Measurements from ENCODE around the gene MCM8.
"Not testable (repeated sequence)": the region's sequence is repeated elsewhere in the genome, so short reads cannot be mapped to it uniquely, and the experiment has no call there.

The MCM8 gene

GRCh38 chr20:6006603-6006949 lies 56.1 kb downstream of the MCM8 start:
- peak; percentile 21 for DNase-seq (ENCODE audit: low spot score)

DNA sequence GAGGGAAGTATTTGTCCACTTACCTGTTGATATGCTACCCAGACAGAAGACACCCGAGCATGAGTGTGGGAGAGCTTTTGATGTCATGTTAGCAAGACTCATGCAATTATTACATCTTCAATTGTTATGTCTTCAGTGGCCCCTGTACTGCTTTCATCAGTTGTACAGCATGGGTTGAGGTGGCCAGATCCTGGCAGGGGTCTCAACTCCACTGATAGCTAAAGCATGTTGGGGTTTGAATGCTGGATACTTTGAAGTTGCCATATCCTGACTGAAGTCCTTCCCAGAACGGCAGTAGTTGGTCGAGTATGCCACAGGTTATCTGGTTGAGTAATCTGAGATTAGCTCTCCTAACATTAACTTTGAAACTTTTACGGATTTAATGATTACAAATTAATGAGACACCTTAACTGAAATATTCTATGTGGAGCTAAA lies 56.7 kb downstream of the MCM8 start:
- DNase-seq (ENCODE audit: low spot score): no peak

DNA sequence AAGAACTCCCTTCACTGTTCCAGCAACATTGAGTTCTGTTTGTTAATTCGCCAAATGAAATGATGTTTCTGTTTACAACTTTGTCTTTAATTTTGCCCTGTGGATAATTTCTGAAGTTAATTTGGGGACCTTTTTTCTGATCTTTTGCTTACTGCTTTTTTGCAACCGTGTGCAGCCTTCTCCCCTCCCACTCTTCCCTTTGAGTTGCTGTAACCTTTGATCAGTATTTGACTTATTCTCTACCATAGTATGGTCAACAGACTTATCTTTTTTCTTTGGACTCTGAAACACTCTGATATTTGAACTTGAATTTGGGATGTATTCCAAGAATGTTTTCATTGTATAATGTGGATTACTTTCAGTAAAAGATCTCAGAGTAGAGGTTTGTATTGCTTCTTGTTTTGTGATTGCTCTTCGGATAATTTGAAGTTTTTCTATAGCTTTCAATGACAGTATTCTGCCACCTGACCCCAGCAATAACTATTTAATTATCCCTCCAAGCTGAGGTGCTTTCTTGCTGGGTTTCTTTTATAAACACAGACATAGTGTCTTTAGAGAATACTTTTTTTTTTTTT lies 57.2 kb downstream of the MCM8 start:
- peak; percentile 41 for DNase-seq (ENCODE audit: low spot score)

DNA sequence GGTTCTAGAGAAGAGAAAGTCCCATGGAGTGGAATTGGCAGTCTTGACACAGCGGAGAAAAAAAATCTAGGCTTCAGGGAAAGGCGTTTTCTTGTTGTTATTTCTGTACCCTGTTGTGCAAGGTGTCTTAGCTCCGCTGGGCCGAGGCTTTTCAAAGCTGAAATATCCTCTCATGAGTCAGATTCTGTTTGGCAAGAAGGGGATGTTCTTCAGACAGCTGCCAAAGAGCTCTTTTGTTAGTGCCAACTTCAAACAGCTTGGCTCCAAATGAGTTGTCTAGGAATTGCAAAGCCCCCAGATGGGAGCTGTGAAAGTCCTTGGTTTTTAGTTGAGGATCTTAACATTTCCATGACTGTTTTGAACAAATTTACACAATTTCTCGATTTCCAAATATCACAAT lies 57.8 kb downstream of the MCM8 start:
- DNase-seq (ENCODE audit: low spot score): peak; percentile 32

DNA sequence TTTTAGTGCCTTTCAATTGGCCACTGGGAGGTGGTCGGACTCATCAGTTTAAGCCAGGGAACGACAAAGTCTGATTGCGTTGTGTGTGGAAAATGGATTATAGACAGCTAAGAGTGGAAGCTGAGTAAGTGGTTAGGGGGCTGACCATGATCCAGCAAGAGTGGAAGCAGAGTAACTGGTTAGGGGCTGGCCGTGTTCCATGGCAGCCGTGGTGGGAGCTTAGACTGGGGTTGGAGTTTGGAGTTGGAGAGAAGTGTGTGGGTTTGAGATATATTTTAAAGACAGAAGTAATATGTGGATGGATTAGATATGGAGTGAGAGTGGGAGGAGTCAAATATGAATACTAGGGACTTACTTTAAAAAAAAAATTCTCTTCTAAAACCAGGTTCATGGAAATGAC lies 61.7 kb downstream of the MCM8 start:
- DNase-seq (ENCODE audit: low spot score): peak; percentile 48

- DNase-seq (ENCODE audit: low spot score): peak; percentile 48
Measured at GRCh38 chr20:6014017-6014416, 63.6 kb downstream of the MCM8 start.

DNA sequence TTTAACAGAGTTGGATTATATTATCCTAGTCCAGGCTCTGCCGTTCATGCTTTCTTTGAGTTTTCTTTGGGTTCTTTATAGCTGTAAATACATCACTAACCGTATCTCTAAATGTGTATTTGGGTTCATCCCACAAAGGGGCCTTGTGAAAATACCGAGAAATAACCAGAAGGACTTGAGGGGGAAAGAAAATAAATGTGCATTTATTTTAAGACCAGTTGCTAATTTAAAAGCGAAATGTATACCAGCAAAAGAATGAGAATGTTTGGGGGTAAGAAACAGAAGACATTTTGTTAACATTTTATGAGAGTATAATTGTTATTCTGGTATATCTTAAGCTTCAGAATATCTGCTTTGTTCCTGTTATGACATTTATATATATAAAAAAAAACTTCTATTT lies 64.5 kb downstream of the MCM8 start:
- no peak for DNase-seq (ENCODE audit: low spot score)

DNA sequence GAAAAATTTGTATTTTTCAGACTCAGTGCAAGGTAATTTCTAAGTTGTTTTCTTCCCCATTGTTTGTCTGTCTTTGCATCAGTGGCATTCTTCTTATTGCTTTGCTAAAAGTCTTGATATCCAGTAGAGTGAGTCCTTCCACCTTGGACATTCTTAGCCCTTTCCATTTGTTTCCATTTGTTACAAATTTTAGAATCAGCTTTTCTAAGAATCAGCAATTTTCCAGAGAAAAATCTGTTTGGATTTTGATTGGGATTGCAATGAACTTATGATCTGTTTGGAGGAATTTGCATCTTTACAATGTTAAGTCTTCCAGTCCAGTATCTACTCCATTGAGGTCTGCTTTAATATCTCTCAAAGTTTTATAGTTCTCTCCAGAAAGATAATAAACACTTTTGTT lies 67.0 kb downstream of the MCM8 start:
- no peak for DNase-seq (ENCODE audit: low spot score)

DNA sequence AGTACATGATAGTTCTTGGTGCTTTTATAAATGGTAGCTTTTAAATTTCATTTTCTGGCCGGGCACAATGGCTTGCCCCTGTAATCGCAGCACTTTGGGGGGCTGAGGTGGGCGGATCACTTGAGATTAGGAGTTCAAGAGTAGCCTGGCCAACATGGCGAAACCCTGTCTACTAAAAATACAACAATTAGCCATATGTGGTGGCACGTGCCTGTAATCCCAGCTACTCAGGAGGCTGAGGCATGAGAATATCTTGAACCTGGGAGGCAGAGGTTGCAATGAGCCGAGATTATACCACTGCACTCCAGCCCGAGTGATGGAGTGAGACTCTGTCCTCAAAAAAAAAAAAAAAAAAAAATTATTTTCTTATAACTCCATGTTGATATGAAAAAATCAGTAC lies 67.4 kb downstream of the MCM8 start:
- DNase-seq (ENCODE audit: low spot score): no peak

GRCh38 chr20:6024768-6025167 lies 74.3 kb downstream of the MCM8 start:
- no peak for DNase-seq (ENCODE audit: low spot score)

DNA sequence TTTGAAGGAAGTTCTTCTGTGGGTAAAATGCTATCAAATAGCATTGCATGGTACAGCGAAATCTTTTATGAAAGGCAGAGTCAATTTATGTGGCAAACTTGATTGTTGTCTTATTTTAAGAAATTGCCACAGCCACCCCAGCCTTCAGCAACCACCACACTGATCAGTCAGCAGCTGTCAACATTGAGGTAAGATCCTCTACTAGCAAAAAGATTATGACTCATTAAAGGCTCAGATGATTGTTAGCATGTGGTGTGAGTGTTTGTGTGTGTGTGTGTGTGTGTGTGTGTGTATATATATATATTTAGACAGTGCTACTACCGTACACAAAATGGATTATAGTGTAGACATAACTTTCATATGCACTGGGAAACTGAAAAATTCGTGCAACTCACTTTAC lies 75.6 kb downstream of the MCM8 start:
- no peak for DNase-seq (ENCODE audit: low spot score)

DNA sequence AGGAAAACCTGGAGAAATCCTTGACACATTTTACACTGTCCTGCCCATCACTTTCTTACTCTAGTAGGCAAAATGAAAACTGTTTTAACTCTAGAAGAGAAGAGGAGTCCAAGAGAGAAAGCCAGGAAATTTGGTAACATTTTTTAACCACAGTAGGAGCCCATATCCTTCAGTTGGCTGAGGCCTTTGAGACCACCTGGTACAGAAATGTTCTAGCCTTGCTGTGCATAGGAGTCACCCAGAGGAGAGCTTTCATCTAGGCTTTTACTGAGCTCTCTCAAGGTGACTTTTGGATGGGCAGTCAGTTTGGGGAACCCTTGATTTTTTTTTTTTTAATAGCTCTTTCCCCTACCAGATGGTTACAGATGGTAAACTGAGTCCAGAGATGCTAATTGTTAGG lies 78.4 kb downstream of the MCM8 start:
- DNase-seq (ENCODE audit: low spot score): no peak

GRCh38 chr20:6029538-6029937 lies 79.1 kb downstream of the MCM8 start:
- DNase-seq (ENCODE audit: low spot score): no peak

- no peak for DNase-seq (ENCODE audit: low spot score)
Measured at GRCh38 chr20:6030453-6031080, 80.1 kb downstream of the MCM8 start.

GRCh38 chr20:6032907-6033306 lies 82.5 kb downstream of the MCM8 start:
- not testable (repeated sequence) for DNase-seq (ENCODE audit: low spot score)

GRCh38 chr20:6034134-6034969 lies 83.9 kb downstream of the MCM8 start:
- no peak for DNase-seq (ENCODE audit: low spot score)

DNA sequence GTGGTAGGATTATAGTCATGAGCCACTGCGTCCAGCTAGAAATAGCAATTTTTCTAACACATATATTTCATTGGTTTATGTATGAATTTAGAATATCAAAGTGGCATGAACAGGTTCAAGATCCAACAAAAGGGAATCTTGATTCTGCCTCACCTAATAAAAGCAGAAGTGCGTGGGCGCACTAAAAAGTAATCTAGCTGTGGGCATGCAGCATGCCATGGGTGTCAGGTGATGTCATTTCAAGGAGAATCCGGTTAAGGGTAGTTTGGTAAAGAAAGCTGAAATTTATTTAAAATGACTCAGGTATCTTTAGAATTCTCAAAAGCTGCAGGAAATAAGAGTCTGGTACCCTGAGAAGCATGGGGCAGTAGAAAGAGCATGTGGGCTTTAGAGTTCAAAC lies 85.8 kb downstream of the MCM8 start:
- no peak for DNase-seq (ENCODE audit: low spot score)

GRCh38 chr20:6037082-6037481 lies 86.6 kb downstream of the MCM8 start:
- DNase-seq (ENCODE audit: low spot score): no peak

GRCh38 chr20:6038256-6038655 lies 87.8 kb downstream of the MCM8 start:
- DNase-seq (ENCODE audit: low spot score): no peak

GRCh38 chr20:6039766-6040165 lies 89.3 kb downstream of the MCM8 start:
- no peak for DNase-seq (ENCODE audit: low spot score)

- DNase-seq (ENCODE audit: low spot score): no peak
Measured at GRCh38 chr20:6040540-6040939, 90.1 kb downstream of the MCM8 start.

- DNase-seq (ENCODE audit: low spot score): no peak
Measured at GRCh38 chr20:6040958-6041807, 90.7 kb downstream of the MCM8 start.

Data from hematopoietic multipotent progenitor cell treated with erythropoietin and hydrocortisone succinate and interleukin-3 and kit ligand, for 17 days (in vitro differentiated cells).